Lower leg skin (tissue), 4 donors: Measurements from ENCODE around the gene SMOC1. TPM values are rescaled to one million over a fixed set of nuclear protein-coding genes. Genes with fewer than 3 reads are reported as not detected.

Experiments
- DNase-seq, 2 donors: peaks; one replicate each; pipeline ENCODE4 v3.0.0-alpha.2; 2019; ENCODE audit warnings: low spot score in 2 of 2
- H3K4me3 ChIP-seq: fragments of 200-600 bp; sonication (generic); 2 replicates; pipeline ENCODE4 v1.5.1; 2017; ENCODE audit warnings: mild to moderate bottlenecking, low read depth; ENCODE audit not compliant: poor library complexity, severe bottlenecking
- CTCF ChIP-seq, 3 donors: fragments of 450-650 bp; IDR thresholded peaks; one replicate each; pipeline ENCODE4 v1.5.1; 2016; ENCODE audit warnings: antibody characterized with exemption in 3 of 3, mild to moderate bottlenecking in 3 of 3, moderate library complexity in 2 of 3
- POLR2A ChIP-seq, 2 donors: fragments of 450-650 bp; IDR thresholded peaks; one replicate each; pipeline ENCODE4 v1.6.1; 2016 to 2017; ENCODE audit warnings: antibody characterized with exemption in 2 of 2, mild to moderate bottlenecking in 1 of 2, moderate library complexity in 1 of 2
- WGBS, 2 donors: methylation state at CpG; one replicate each; pipeline ENCODE4 v1.1.5; 2018; 5-methylcytosine and 5-hydroxymethylcytosine counted together
- intact Hi-C: fragments of 100-400 bp; cut with DNase I; formaldehyde crosslinking; loops from one replicate; pipeline ENCODE4 v1.15.0; 2023; ENCODE audit warnings: low total_unique reads
- total RNA-seq, 4 donors: library from RNA; depleted of rRNA; stranded (reverse); fragments of >200 nt; gene quantifications; one replicate each; pipeline ENCODE4 v1.1.0, GENCODE V29; 2016

SMOC1 gene
- total RNA-seq, 4 donors from 2014 or later = 1.1 to 5.4 (median 1.9) TPM

GRCh38 chr14:69865701-69866365 is 13.4 kb upstream of the SMOC1 start:
- TF ChIP-seq CTCF (IDR thresholded peaks at IDR 0.05) (no peak), POLR2A (IDR thresholded peaks at IDR 0.05) (no peak)
- no peak overlapping the region for H3K4me3 ChIP-seq
- intact Hi-C loops = no loop called here
- WGBS, 2 donors = 81 to 85% methylated on average over 8 of the region's 8 CpGs
- peak in 1 of 2 donors; percentile 74 for DNase-seq

GRCh38 chr14:69868363-69868963 is 10.8 kb upstream of the SMOC1 start:
- no peak overlapping the region for H3K4me3 ChIP-seq
- intact Hi-C loops = no loop called here
- no peak for TF ChIP-seq POLR2A (IDR thresholded peaks at IDR 0.05)
- TF ChIP-seq CTCF (IDR thresholded peaks at IDR 0.05) = no peak
- no peak for DNase-seq
- WGBS, 2 donors = 86 to 88% methylated on average over 5 of the region's 5 CpGs

GRCh38 chr14:69870613-69871012 is 8.6 kb upstream of the SMOC1 start:
- no peak for DNase-seq
- 85 to 88% methylated on average over 2 of the region's 2 CpGs for WGBS, 2 donors
- intact Hi-C loops = no loop called here

GRCh38 chr14:69873877-69874780 is 5.1 kb upstream of the SMOC1 start:
- no peak for DNase-seq
- intact Hi-C loops = no loop called here
- H3K4me3 ChIP-seq = no peak overlapping the region
- no peak for TF ChIP-seq CTCF (IDR thresholded peaks at IDR 0.05)
- TF ChIP-seq POLR2A (IDR thresholded peaks at IDR 0.05) = no peak
- 67 to 70% methylated on average over 5 of the region's 5 CpGs for WGBS, 2 donors

More at GRCh38 chr14:69870613-69871012, 8.6 kb upstream of the SMOC1 start:
- H3K4me3 ChIP-seq = no peak overlapping the region
- TF ChIP-seq POLR2A (IDR thresholded peaks at IDR 0.05) = no peak
- TF ChIP-seq CTCF (IDR thresholded peaks at IDR 0.05) = no peak

GRCh38 chr14:69876221-69876847 is 2.9 kb upstream of the SMOC1 start:
- intact Hi-C loops = no loop called here
- no peak for DNase-seq
- no peak overlapping the region for H3K4me3 ChIP-seq
- 31 to 43% methylated on average over 2 of the region's 2 CpGs for WGBS, 2 donors
- TF ChIP-seq CTCF (IDR thresholded peaks at IDR 0.05) (no peak), POLR2A (IDR thresholded peaks at IDR 0.05) (no peak)
